Stimulated activated naive CD8-positive, alpha-beta T cell treated with anti-CD3 and anti-CD28 coated beads, Interleukin-15, amount 100 ng/mL, for 72 hours (primary cell): ENCODE measurements around the gene TBXT.
"Not testable (repeated sequence)": the region's sequence is repeated elsewhere in the genome, so short reads cannot be mapped to it uniquely, and the experiment has no call there.

Experiments
- ATAC-seq: fragments of 150-1000 bp; cut with Tn5 transposase; 2 replicates; pipeline ENCODE4 v1.10.0; 2021; ENCODE audit warnings: mild to moderate bottlenecking, moderate library complexity
- DNase-seq, 2 donors: peaks; one replicate each; pipeline ENCODE4 v3.0.0; 2021 to 2022
- H3K27ac Mint-ChIP-seq, 2 donors: one replicate each; pipeline ENCODE4 v1.8.0; 2022; ENCODE audit warnings: mild to moderate bottlenecking in 2 of 2, mixed read lengths in 2 of 2, moderate library complexity in 2 of 2
- H3K27me3 Mint-ChIP-seq: one replicate; pipeline ENCODE4 v1.8.0; 2022; ENCODE audit warnings: mixed read lengths
- H3K4me1 Mint-ChIP-seq: one replicate; pipeline ENCODE4 v1.8.0; 2022; ENCODE audit warnings: mild to moderate bottlenecking, mixed read lengths
- H3K4me3 Mint-ChIP-seq, 2 donors: one replicate each; pipeline ENCODE4 v1.8.0; 2022; ENCODE audit warnings: mild to moderate bottlenecking in 2 of 2, mixed read lengths in 2 of 2, moderate library complexity in 1 of 2
- H3K9me3 Mint-ChIP-seq, 2 donors: one replicate each; pipeline ENCODE4 v1.8.0; 2022; ENCODE audit warnings: mixed read lengths in 2 of 2

Gene TBXT

GRCh38 chr6:166179704-166180103 is 12.1 kb upstream of the TBXT start:
- DNase-seq (no peak), ATAC-seq (no peak)
- Mint-ChIP-seq H3K9me3 (no peaks in the 10 kb centered on the region), H3K4me3 (no peak overlapping the region), H3K27me3 (no peaks in the 10 kb centered on the region), H3K4me1 (no peaks in the 10 kb centered on the region), H3K27ac (no peak overlapping the region)

- no peaks in the 10 kb centered on the region for H3K4me1 Mint-ChIP-seq
- H3K9me3 Mint-ChIP-seq, result no peaks in the 10 kb centered on the region
- no peak for ATAC-seq
- DNase-seq, result no peak
- H3K27ac Mint-ChIP-seq, result no peak overlapping the region
- no peak overlapping the region for H3K4me3 Mint-ChIP-seq
- no peaks in the 10 kb centered on the region for H3K27me3 Mint-ChIP-seq
These were observed 8.5 kb upstream of the TBXT start for GRCh38 chr6:166176106-166176505.

GRCh38 chr6:166175093-166175492 is 7.4 kb upstream of the TBXT start:
- not testable (repeated sequence) for H3K27me3 Mint-ChIP-seq, DNase-seq, H3K9me3 Mint-ChIP-seq, H3K4me3 Mint-ChIP-seq, H3K4me1 Mint-ChIP-seq, H3K27ac Mint-ChIP-seq, ATAC-seq

- Mint-ChIP-seq H3K9me3 (no peaks in the 10 kb centered on the region), H3K4me1 (no peaks in the 10 kb centered on the region), H3K4me3 (no peak overlapping the region), H3K27me3 (no peaks in the 10 kb centered on the region), H3K27ac (no peak overlapping the region)
- no peak for DNase-seq
- ATAC-seq, result no peak
These were observed 6.4 kb upstream of the TBXT start for GRCh38 chr6:166174031-166174430.

- DNase-seq (no peak), ATAC-seq (no peak)
- Mint-ChIP-seq H3K4me3 (no peak overlapping the region), H3K27me3 (no peaks in the 10 kb centered on the region), H3K4me1 (peaks cover 4% of the 10 kb centered on the region), H3K9me3 (no peaks in the 10 kb centered on the region), H3K27ac (no peak overlapping the region)
These were observed 5.8 kb upstream of the TBXT start for GRCh38 chr6:166173281-166173951.

- DNase-seq (no peak), ATAC-seq (no peak)
- H3K4me3 Mint-ChIP-seq, result no peak overlapping the region
- H3K4me1 Mint-ChIP-seq, result peaks cover 10% of the 10 kb centered on the region
- H3K9me3 Mint-ChIP-seq, result no peaks in the 10 kb centered on the region
- H3K27me3 Mint-ChIP-seq, result no peaks in the 10 kb centered on the region
- no peak overlapping the region for H3K27ac Mint-ChIP-seq
These were observed 4.9 kb upstream of the TBXT start for GRCh38 chr6:166172546-166172945.

GRCh38 chr6:166169549-166170421 is 2.1 kb upstream of the TBXT start:
- Mint-ChIP-seq H3K9me3 (no peaks in the 10 kb centered on the region), H3K27ac (no peak overlapping the region), H3K27me3 (no peaks in the 10 kb centered on the region), H3K4me1 (peaks cover 21% of the 10 kb centered on the region), H3K4me3 (no peak overlapping the region)
- no peak for ATAC-seq
- DNase-seq, result no peak

- ATAC-seq (peak; percentile 20), DNase-seq (no peak)
- Mint-ChIP-seq H3K4me3 (peak overlapping the region; percentile 89 to 93), H3K27ac (no peak overlapping the region), H3K27me3 (no peaks in the 10 kb centered on the region), H3K4me1 (peaks cover 21% of the 10 kb centered on the region), H3K9me3 (no peaks in the 10 kb centered on the region)
These were observed 1.2 kb upstream of the TBXT start for GRCh38 chr6:166168616-166169548.

GRCh38 chr6:166167258-166167731 is 356 bp downstream of the TBXT start:
- no peak for ATAC-seq
- peaks cover 33% of the 10 kb centered on the region for H3K4me1 Mint-ChIP-seq

GRCh38 chr6:166166314-166167257 is 1.1 kb downstream of the TBXT start:
- ATAC-seq, result no peak
- Mint-ChIP-seq H3K27ac (no peak overlapping the region), H3K4me3 (peak overlapping the region in 1 of 2 donors; percentile 18), H3K9me3 (no peaks in the 10 kb centered on the region), H3K27me3 (no peaks in the 10 kb centered on the region), H3K4me1 (peaks cover 36% of the 10 kb centered on the region)
- no peak for DNase-seq

More at GRCh38 chr6:166167258-166167731, 356 bp downstream of the TBXT start:
- H3K4me3 Mint-ChIP-seq, result peak overlapping the region; percentile 5 to 53
- H3K27ac Mint-ChIP-seq, result no peak overlapping the region
- no peaks in the 10 kb centered on the region for H3K9me3 Mint-ChIP-seq
- no peak for DNase-seq
- no peaks in the 10 kb centered on the region for H3K27me3 Mint-ChIP-seq

- Mint-ChIP-seq H3K4me3 (no peak overlapping the region), H3K27me3 (peaks cover 3% of the 10 kb centered on the region), H3K9me3 (no peaks in the 10 kb centered on the region), H3K4me1 (peaks cover 36% of the 10 kb centered on the region), H3K27ac (no peak overlapping the region)
- no peak for DNase-seq
- ATAC-seq, result no peak
These were observed 1.9 kb downstream of the TBXT start for GRCh38 chr6:166165558-166166313.

GRCh38 chr6:166162599-166163342 is 4.9 kb downstream of the TBXT start:
- Mint-ChIP-seq H3K27ac (no peak overlapping the region), H3K4me1 (peaks cover 28% of the 10 kb centered on the region), H3K27me3 (peaks cover 31% of the 10 kb centered on the region), H3K4me3 (no peak overlapping the region), H3K9me3 (no peaks in the 10 kb centered on the region)
- ATAC-seq, result peak; percentile 97
- peak in 1 of 2 donors; percentile 84 for DNase-seq

- no peaks in the 10 kb centered on the region for H3K9me3 Mint-ChIP-seq
These were observed 9.6 kb downstream of the TBXT start for GRCh38 chr6:166157930-166158617.

More at GRCh38 chr6:166157930-166158617, 9.6 kb downstream of the TBXT start:
- no peak for ATAC-seq
- DNase-seq, result no peak
- Mint-ChIP-seq H3K27me3 (peaks cover 44% of the 10 kb centered on the region), H3K4me1 (peaks cover 11% of the 10 kb centered on the region), H3K4me3 (no peak overlapping the region), H3K27ac (no peak overlapping the region)
